HEK293 (cell line): ENCODE results near the gene NKG7.
A peak's percentile ranks its signal among the peaks of the same experiment; 100 is the strongest.

Source experiments
- CTCF ChIP-seq: fragments of 450-650 bp; formaldehyde crosslinking; IDR thresholded peaks from 2 replicates; pipeline ENCODE4 v1.5.1; 2016; ENCODE audit warnings: missing biosample characterization, missing genetic modification characterization
- HIC1 ChIP-seq: fragments of 450-650 bp; formaldehyde crosslinking; IDR thresholded peaks from 2 replicates; pipeline ENCODE4 v1.5.1; 2016; ENCODE audit warnings: missing biosample characterization, missing genetic modification characterization
- KLF16 ChIP-seq: fragments of 450-650 bp; formaldehyde crosslinking; IDR thresholded peaks from 2 replicates; pipeline ENCODE4 v1.5.1; 2017; ENCODE audit warnings: missing biosample characterization, missing genetic modification characterization
- PATZ1 ChIP-seq: fragments of 450-650 bp; formaldehyde crosslinking; IDR thresholded peaks from 2 replicates; pipeline ENCODE4 v1.5.1; 2016; ENCODE audit warnings: missing biosample characterization, missing genetic modification characterization
- SP3 ChIP-seq: fragments of 450-650 bp; formaldehyde crosslinking; IDR thresholded peaks from 2 replicates; pipeline ENCODE4 v1.5.1; 2016; ENCODE audit warnings: missing biosample characterization, missing genetic modification characterization
- WT1 ChIP-seq: fragments of 450-650 bp; formaldehyde crosslinking; IDR thresholded peaks from 2 replicates; pipeline ENCODE4 v1.5.1; 2016; ENCODE audit warnings: missing biosample characterization, missing genetic modification characterization
- ZBTB26 ChIP-seq: fragments of 450-650 bp; formaldehyde crosslinking; optimal IDR thresholded peaks from 2 replicates; pipeline ENCODE3; 2016; ENCODE audit warnings: missing biosample characterization, mild to moderate bottlenecking, missing genetic modification characterization
- ZBTB49 ChIP-seq: fragments of 450-650 bp; formaldehyde crosslinking; IDR thresholded peaks from 2 replicates; pipeline ENCODE4 v1.5.1; 2016; ENCODE audit warnings: missing biosample characterization, missing genetic modification characterization, low read depth
- ZBTB6 ChIP-seq: fragments of 450-650 bp; formaldehyde crosslinking; IDR thresholded peaks from 2 replicates; pipeline ENCODE4 v1.5.1; 2017; ENCODE audit warnings: missing biosample characterization, missing genetic modification characterization
- ZFP37 ChIP-seq: fragments of 450-650 bp; formaldehyde crosslinking; IDR thresholded peaks from 2 replicates; pipeline ENCODE4 v1.5.1; 2016; ENCODE audit warnings: missing biosample characterization, missing genetic modification characterization
- ZNF10 ChIP-seq: fragments of 450-650 bp; formaldehyde crosslinking; IDR thresholded peaks from 2 replicates; pipeline ENCODE4 v1.5.1; 2017; ENCODE audit warnings: missing biosample characterization, missing genetic modification characterization
- ZNF138 ChIP-seq: fragments of 450-650 bp; formaldehyde crosslinking; IDR thresholded peaks from 2 replicates; pipeline ENCODE4 v1.5.1; 2016; ENCODE audit warnings: missing biosample characterization, missing genetic modification characterization, borderline replicate concordance
- ZNF280C ChIP-seq: fragments of 450-650 bp; formaldehyde crosslinking; IDR thresholded peaks from 2 replicates; pipeline ENCODE4 v1.5.1; 2016; ENCODE audit warnings: missing biosample characterization, missing genetic modification characterization
- ZNF335 ChIP-seq: fragments of 450-650 bp; formaldehyde crosslinking; conservative IDR thresholded peaks from 2 replicates; pipeline ENCODE4 v1.5.1; 2016; ENCODE audit warnings: missing biosample characterization, missing genetic modification characterization
- ZNF596 ChIP-seq: fragments of 450-650 bp; IDR thresholded peaks from 2 replicates; pipeline ENCODE4 v1.5.0; 2018; ENCODE audit warnings: missing biosample characterization, mild to moderate bottlenecking, missing genetic modification characterization, moderate library complexity
- ZNF610 ChIP-seq: fragments of 450-650 bp; formaldehyde crosslinking; IDR thresholded peaks from 2 replicates; pipeline ENCODE4 v1.5.1; 2016; ENCODE audit warnings: missing biosample characterization, missing genetic modification characterization, borderline replicate concordance
- ZNF645 ChIP-seq: fragments of 450-650 bp; formaldehyde crosslinking; IDR thresholded peaks from 2 replicates; pipeline ENCODE4; 2016; ENCODE audit warnings: missing biosample characterization, missing genetic modification characterization
- ZNF791 ChIP-seq: fragments of 450-650 bp; formaldehyde crosslinking; IDR thresholded peaks from 2 replicates; pipeline ENCODE4 v1.5.1; 2016; ENCODE audit warnings: missing biosample characterization, missing genetic modification characterization
- ZXDB ChIP-seq: fragments of 450-650 bp; formaldehyde crosslinking; IDR thresholded peaks from 2 replicates; pipeline ENCODE4 v1.5.1; 2016; ENCODE audit warnings: missing biosample characterization, missing genetic modification characterization

NKG7 gene

GRCh38 chr19:51367565-51368365 is 4.7 kb downstream of the NKG7 start (continued):
- TF ChIP-seq PATZ1 (tag by site-specific recombination): peak; percentile 96
- no peak for TF ChIP-seq ZNF280C (tag by site-specific recombination)
- no peak for TF ChIP-seq ZNF645 (tag by site-specific recombination)
- TF ChIP-seq SP3 (tag by site-specific recombination): peak; percentile 99
- peak; percentile 47; the same call in 1 of the 2 replicates for TF ChIP-seq ZNF610 (tag by site-specific recombination)
- peak; percentile 42; the same call in 1 of the 2 replicates for TF ChIP-seq WT1 (tag by site-specific recombination)
- no peak for TF ChIP-seq ZNF791 (tag by site-specific recombination)
- TF ChIP-seq KLF16 (tag by site-specific recombination): peak; percentile 91
- peak; percentile 45; the same call in 1 of the 2 replicates for TF ChIP-seq CTCF (tag by site-specific recombination)
- TF ChIP-seq ZNF10 (tag by site-specific recombination): peak; percentile 54; the same call in 1 of the 2 replicates
- TF ChIP-seq ZNF335: peak; percentile 98
- peak; percentile 61; the same call in 1 of the 2 replicates for TF ChIP-seq ZFP37 (tag by site-specific recombination)
- peak; percentile 70 for TF ChIP-seq ZBTB26 (tag by site-specific recombination)
- TF ChIP-seq ZBTB6 (tag by site-specific recombination): peak; percentile 84
- peak; percentile 89 for TF ChIP-seq HIC1
- TF ChIP-seq ZNF138: no peak
- no peak for TF ChIP-seq ZNF596
- peak; percentile 98 for TF ChIP-seq ZXDB (tag by site-specific recombination)
- TF ChIP-seq ZBTB49: no peak
